ENCODE results near the gene PRDM16.

PRDM16 gene

GRCh38 chr1:3211582-3212375, 142.8 kb downstream of the PRDM16 start:
- H3K36me3 ChIP-seq (ENCODE audit: insufficient read depth, low read length), result no peaks in the 10 kb centered on the region
- H3K9me3 ChIP-seq (ENCODE audit: control insufficient read depth, insufficient read depth, low read length), result no peaks in the 10 kb centered on the region
- no peaks in the 10 kb centered on the region for H3K4me1 ChIP-seq (ENCODE audit: insufficient read depth, low read length)
- no peak overlapping the region for H3K9ac ChIP-seq (ENCODE audit: low read depth, low read length)

- Histone ChIP-seq H3K4me1 (ENCODE audit: insufficient read depth, low read length) (no peaks in the 10 kb centered on the region), H3K36me3 (ENCODE audit: insufficient read depth, low read length) (no peaks in the 10 kb centered on the region), H3K9ac (ENCODE audit: low read depth, low read length) (no peak overlapping the region), H3K9me3 (ENCODE audit: control insufficient read depth, insufficient read depth, low read length) (no peaks in the 10 kb centered on the region)
Measured at GRCh38 chr1:3212453-3213355, 143.7 kb downstream of the PRDM16 start.

- H3K9ac ChIP-seq (ENCODE audit: low read depth, low read length), result no peak overlapping the region
- no peaks in the 10 kb centered on the region for H3K36me3 ChIP-seq (ENCODE audit: insufficient read depth, low read length)
- no peaks in the 10 kb centered on the region for H3K4me1 ChIP-seq (ENCODE audit: insufficient read depth, low read length)
- H3K9me3 ChIP-seq (ENCODE audit: control insufficient read depth, insufficient read depth, low read length), result no peaks in the 10 kb centered on the region
Measured at GRCh38 chr1:3213730-3214129, 144.7 kb downstream of the PRDM16 start.

- no peaks in the 10 kb centered on the region for H3K9me3 ChIP-seq (ENCODE audit: control insufficient read depth, insufficient read depth, low read length)
- H3K4me1 ChIP-seq (ENCODE audit: insufficient read depth, low read length), result no peaks in the 10 kb centered on the region
- H3K36me3 ChIP-seq (ENCODE audit: insufficient read depth, low read length), result no peaks in the 10 kb centered on the region
- H3K9ac ChIP-seq (ENCODE audit: low read depth, low read length), result no peak overlapping the region
Measured at GRCh38 chr1:3215198-3216014, 146.4 kb downstream of the PRDM16 start.

GRCh38 chr1:3216015-3216391, 147.0 kb downstream of the PRDM16 start:
- Histone ChIP-seq H3K9ac (ENCODE audit: low read depth, low read length) (no peak overlapping the region), H3K4me1 (ENCODE audit: insufficient read depth, low read length) (no peaks in the 10 kb centered on the region), H3K9me3 (ENCODE audit: control insufficient read depth, insufficient read depth, low read length) (no peaks in the 10 kb centered on the region), H3K36me3 (ENCODE audit: insufficient read depth, low read length) (no peaks in the 10 kb centered on the region)

- Histone ChIP-seq H3K36me3 (ENCODE audit: insufficient read depth, low read length) (no peaks in the 10 kb centered on the region), H3K9ac (ENCODE audit: low read depth, low read length) (no peak overlapping the region), H3K9me3 (ENCODE audit: control insufficient read depth, insufficient read depth, low read length) (no peaks in the 10 kb centered on the region)
Measured at GRCh38 chr1:3217181-3217641, 148.2 kb downstream of the PRDM16 start.

GRCh38 chr1:3217979-3218679, 149.1 kb downstream of the PRDM16 start:
- H3K9ac ChIP-seq (ENCODE audit: low read depth, low read length), result no peak overlapping the region
- H3K4me1 ChIP-seq (ENCODE audit: insufficient read depth, low read length), result no peaks in the 10 kb centered on the region
- no peaks in the 10 kb centered on the region for H3K9me3 ChIP-seq (ENCODE audit: control insufficient read depth, insufficient read depth, low read length)
- H3K36me3 ChIP-seq (ENCODE audit: insufficient read depth, low read length), result no peaks in the 10 kb centered on the region

More at GRCh38 chr1:3217181-3217641, 148.2 kb downstream of the PRDM16 start:
- H3K4me1 ChIP-seq (ENCODE audit: insufficient read depth, low read length), result no peaks in the 10 kb centered on the region

- no peaks in the 10 kb centered on the region for H3K4me1 ChIP-seq (ENCODE audit: insufficient read depth, low read length)
- no peaks in the 10 kb centered on the region for H3K9me3 ChIP-seq (ENCODE audit: control insufficient read depth, insufficient read depth, low read length)
- H3K36me3 ChIP-seq (ENCODE audit: insufficient read depth, low read length), result no peaks in the 10 kb centered on the region
- no peak overlapping the region for H3K9ac ChIP-seq (ENCODE audit: low read depth, low read length)
Measured at GRCh38 chr1:3219005-3219790, 150.2 kb downstream of the PRDM16 start.

GRCh38 chr1:3219791-3220467, 150.9 kb downstream of the PRDM16 start:
- no peaks in the 10 kb centered on the region for H3K9me3 ChIP-seq (ENCODE audit: control insufficient read depth, insufficient read depth, low read length)
- no peak overlapping the region for H3K9ac ChIP-seq (ENCODE audit: low read depth, low read length)
- H3K4me1 ChIP-seq (ENCODE audit: insufficient read depth, low read length), result no peaks in the 10 kb centered on the region
- H3K36me3 ChIP-seq (ENCODE audit: insufficient read depth, low read length), result no peaks in the 10 kb centered on the region

GRCh38 chr1:3221112-3222041, 152.4 kb downstream of the PRDM16 start:
- Histone ChIP-seq H3K9ac (ENCODE audit: low read depth, low read length) (no peak overlapping the region), H3K36me3 (ENCODE audit: insufficient read depth, low read length) (no peaks in the 10 kb centered on the region), H3K4me1 (ENCODE audit: insufficient read depth, low read length) (no peaks in the 10 kb centered on the region), H3K9me3 (ENCODE audit: control insufficient read depth, insufficient read depth, low read length) (no peaks in the 10 kb centered on the region)

- H3K4me1 ChIP-seq (ENCODE audit: insufficient read depth, low read length), result no peaks in the 10 kb centered on the region
- H3K9ac ChIP-seq (ENCODE audit: low read depth, low read length), result no peak overlapping the region
- no peaks in the 10 kb centered on the region for H3K36me3 ChIP-seq (ENCODE audit: insufficient read depth, low read length)
- H3K9me3 ChIP-seq (ENCODE audit: control insufficient read depth, insufficient read depth, low read length), result no peaks in the 10 kb centered on the region
Measured at GRCh38 chr1:3222042-3222692, 153.2 kb downstream of the PRDM16 start.

- Histone ChIP-seq H3K9ac (ENCODE audit: low read depth, low read length) (no peak overlapping the region), H3K36me3 (ENCODE audit: insufficient read depth, low read length) (no peaks in the 10 kb centered on the region), H3K4me1 (ENCODE audit: insufficient read depth, low read length) (no peaks in the 10 kb centered on the region), H3K9me3 (ENCODE audit: control insufficient read depth, insufficient read depth, low read length) (no peaks in the 10 kb centered on the region)
Measured at GRCh38 chr1:3225661-3226060, 156.7 kb downstream of the PRDM16 start.
